Fibroblast of the aortic adventitia (primary cell): ENCODE data around the gene TMEM242. TPM values are rescaled to one million over a fixed set of nuclear protein-coding genes. Genes with fewer than 3 reads are reported as not detected.

Source experiments
- DNase-seq: peaks from one replicate; pipeline ENCODE4 v3.0.0-alpha.2; 2010; ENCODE audit warnings: low read depth
- H3K4me3 ChIP-seq: 2 replicates; pipeline ENCODE4 v1.5.1; 2011; ENCODE audit warnings: low read depth, mild to moderate bottlenecking, control low read depth, low read length, moderate library complexity
- CTCF ChIP-seq: IDR thresholded peaks from 2 replicates; pipeline ENCODE4 v1.5.1; 2011; ENCODE audit warnings: mild to moderate bottlenecking, low read length, control low read depth, inconsistent platforms; ENCODE audit not compliant: insufficient read depth
- total RNA-seq: library from RNA; depleted of rRNA; stranded (reverse); fragments of >200 nt; gene quantifications from 2 replicates; pipeline ENCODE4 v1.2.3, GENCODE V29; 2012; ENCODE audit warnings: low replicate concordance

Gene TMEM242
- total RNA-seq, 1 donor = 7.0 TPM

- TF ChIP-seq CTCF = no peak
- no peak for DNase-seq
- no peak overlapping the region for H3K4me3 ChIP-seq
Observed at GRCh38 chr6:157265635-157266034, 57.7 kb downstream of the TMEM242 start.

- no peak for TF ChIP-seq CTCF
- no peak for DNase-seq
- no peak overlapping the region for H3K4me3 ChIP-seq
Observed at GRCh38 chr6:157265186-157265585, 58.1 kb downstream of the TMEM242 start.

DNA sequence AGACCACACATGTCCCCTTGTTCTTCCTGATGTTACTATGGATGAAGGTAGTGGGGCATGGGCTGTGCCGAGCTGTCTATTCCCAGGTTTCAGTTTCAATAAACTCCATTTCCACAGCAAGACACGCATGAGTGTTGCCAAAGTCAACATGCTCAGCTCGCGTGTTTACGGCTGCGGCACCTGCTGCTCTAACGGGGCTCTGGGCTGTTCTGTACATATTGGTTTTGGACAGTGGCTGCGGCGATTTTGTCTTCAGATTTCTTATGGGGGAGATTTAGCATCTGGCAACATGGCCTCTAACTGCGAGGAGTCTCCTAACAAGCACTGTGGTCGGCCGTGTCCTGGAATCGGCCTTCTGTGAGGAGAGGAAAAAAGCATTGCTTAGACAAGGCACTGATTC is 58.6 kb downstream of the TMEM242 start:
- DNase-seq = no peak
- no peak for TF ChIP-seq CTCF
- H3K4me3 ChIP-seq = no peak overlapping the region

GRCh38 chr6:157263881-157264397 is 59.4 kb downstream of the TMEM242 start:
- TF ChIP-seq CTCF = no peak
- H3K4me3 ChIP-seq = no peak overlapping the region
- DNase-seq = no peak

DNA sequence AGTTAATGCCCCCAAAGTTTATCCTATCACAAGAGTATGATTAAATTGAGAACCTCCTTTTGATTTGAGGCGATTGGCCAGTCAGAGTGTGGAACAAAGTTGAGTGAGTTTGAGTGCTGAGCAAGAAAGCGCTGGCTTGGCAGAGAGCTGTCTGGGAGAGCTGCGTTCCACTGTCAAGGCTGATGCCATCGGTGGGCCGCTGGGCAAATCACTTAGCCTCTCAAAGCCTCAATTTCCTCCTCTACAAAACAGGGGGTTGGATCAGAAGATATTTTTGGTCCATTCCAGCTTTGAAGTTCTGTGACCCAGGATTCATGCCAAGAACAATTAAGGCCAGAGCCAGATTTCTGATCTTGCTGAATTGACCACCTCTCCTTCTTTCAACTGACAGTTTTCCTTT is 60.2 kb downstream of the TMEM242 start:
- no peak for DNase-seq
- H3K4me3 ChIP-seq = no peak overlapping the region
- no peak for TF ChIP-seq CTCF

- no peak for TF ChIP-seq CTCF
- DNase-seq = no peak
- no peak overlapping the region for H3K4me3 ChIP-seq
Observed at GRCh38 chr6:157261606-157262005, 61.7 kb downstream of the TMEM242 start.

- no peak overlapping the region for H3K4me3 ChIP-seq
- no peak for TF ChIP-seq CTCF
- DNase-seq = no peak
Observed at GRCh38 chr6:157260735-157261410, 62.4 kb downstream of the TMEM242 start.
